Psoas muscle (tissue), 8 donors: Measurements from ENCODE around the gene UTY. TPM values are rescaled to one million over a fixed set of nuclear protein-coding genes. Genes with fewer than 3 reads are reported as not detected.

Experiments used
- ATAC-seq, 4 donors: fragments of 200-7000 bp; cut with Tn5 transposase; one replicate each; pipeline ENCODE4 v1.9.1; 2020; ENCODE audit warnings: moderate library complexity in 3 of 4, mild to moderate bottlenecking in 2 of 4
- DNase-seq, 2 donors: peaks; one replicate each; pipeline ENCODE4 v3.0.0-alpha.2; 2020
- H3K27ac ChIP-seq: fragments of 200-600 bp; one replicate; pipeline ENCODE4 v1.8.0; 2022
- H3K27me3 ChIP-seq, 3 donors: fragments of 200-600 bp in 1 of 3; one replicate each; pipeline versions ENCODE4 v1.6.1 to v1.8.0; 2013 to 2022; ENCODE audit warnings: low read length in 2 of 3, mild to moderate bottlenecking in 2 of 3, moderate library complexity in 1 of 3; ENCODE audit not compliant: insufficient read depth in 3 of 3
- H3K36me3 ChIP-seq, 2 donors: fragments of 200-600 bp in 1 of 2; one replicate each; pipeline versions ENCODE4 v1.6.1 to v1.8.0; 2013 to 2022; ENCODE audit warnings: low read depth in 1 of 2, mild to moderate bottlenecking in 1 of 2, moderate library complexity in 1 of 2; ENCODE audit not compliant: insufficient read depth in 1 of 2
- H3K4me1 ChIP-seq: fragments of 200-600 bp; one replicate; pipeline ENCODE4 v1.8.0; 2022
- H3K4me3 ChIP-seq: fragments of 200-600 bp; one replicate; pipeline ENCODE4 v1.8.0; 2022; ENCODE audit warnings: mild to moderate bottlenecking
- H3K9me3 ChIP-seq: fragments of 200-600 bp; one replicate; pipeline ENCODE4 v1.8.0; 2022
- CTCF ChIP-seq: fragments of 200-600 bp; IDR thresholded peaks from one replicate; pipeline ENCODE4 v1.8.0; 2022; ENCODE audit warnings: antibody characterized with exemption
- WGBS, 3 donors: extraction: QIAGEN DNeasy Blood & Tissue Kit; methylation state at CpG; one replicate each; pipeline versions ENCODE4 v1.1.6 to v1.1.7; 2013; 5-methylcytosine and 5-hydroxymethylcytosine counted together
- intact Hi-C, 2 donors: fragments of 100-400 bp; cut with DNase I; formaldehyde crosslinking; loops; one replicate each; pipeline versions ENCODE4 v1.11.0 to v1.14.2; 2022
- polyA plus RNA-seq, 3 donors: library from polyadenylated mRNA; stranded (reverse); fragments of 200-250 nt; gene quantifications; one replicate each; pipeline ENCODE4 v1.2.3, GENCODE V29; 2013
- total RNA-seq, 4 donors: library from RNA; stranded (reverse); fragmentation: NEBNext Ultra II Directional in 2 of 4; extraction: Animal tissue kit (Norgen Biotek cat#: 25700) in 2 of 4; gene quantifications; one replicate each; pipeline versions ENCODE4 v1.2.1 to v1.2.4, GENCODE V29; 2021 to 2023
- donor health status: healthy with polysubstance abuse.
- donor health status: DM: no; HTN: no; CAD: no; lungs with moderate emphysema.
- donor health status: Bipolar disorder and iron deficiency.
- donor health status: healthy.
- donor health status: DM: yes; HTN: yes; CAD: no.
- donor health status: DM: no; HTN: no; CAD: no.
- donor health status: DM: no; HTN: no; CAD: no.
- donor health status: DM: yes; HTN: yes; CAD: no.

The UTY gene
- total and polyA plus RNA-seq, 7 donors, result 1.3 to 4.5 TPM; not detected in 5

- no peak for TF ChIP-seq CTCF
- intact Hi-C loops, result no loop called here
- no peak overlapping the region for H3K27ac ChIP-seq
- no peaks in the 10 kb centered on the region for H3K27me3 ChIP-seq
- no peaks in the 10 kb centered on the region for H3K9me3 ChIP-seq
- ATAC-seq, result no peak
- 2 to 3% methylated on average over 5 of the region's 5 CpGs; no CpG with 5 or more reads in 1 of the 3 donors for WGBS, 3 donors
- H3K36me3 ChIP-seq, result no peaks in the 10 kb centered on the region
- no peak overlapping the region for H3K4me3 ChIP-seq
- DNase-seq, result no peak
- no peaks in the 10 kb centered on the region for H3K4me1 ChIP-seq
Measured at GRCh38 chrY:13423281-13423732, 56.5 kb downstream of the UTY start.

GRCh38 chrY:13416869-13417661, 62.8 kb downstream of the UTY start:
- Histone ChIP-seq H3K27ac (no peak overlapping the region), H3K4me1 (no peaks in the 10 kb centered on the region), H3K9me3 (no peaks in the 10 kb centered on the region), H3K4me3 (no peak overlapping the region), H3K27me3 (no peaks in the 10 kb centered on the region), H3K36me3 (no peaks in the 10 kb centered on the region)
- DNase-seq (no peak), ATAC-seq (no peak)
- 62 to 78% methylated on average over 6 of the region's 6 CpGs; no CpG with 5 or more reads in 1 of the 3 donors for WGBS, 3 donors
- intact Hi-C loops, result no loop called here
- no peak for TF ChIP-seq CTCF

GRCh38 chrY:13415556-13415955, 64.3 kb downstream of the UTY start:
- no peaks in the 10 kb centered on the region for H3K9me3 ChIP-seq
- H3K4me3 ChIP-seq, result no peak overlapping the region
- H3K36me3 ChIP-seq, result no peaks in the 10 kb centered on the region
- H3K27ac ChIP-seq, result no peak overlapping the region
- no peak for TF ChIP-seq CTCF
- H3K27me3 ChIP-seq, result no peaks in the 10 kb centered on the region
- DNase-seq (no peak), ATAC-seq (no peak)
- no peaks in the 10 kb centered on the region for H3K4me1 ChIP-seq
- intact Hi-C loops, result no loop called here

- intact Hi-C loops, result no loop called here
- no peaks in the 10 kb centered on the region for H3K4me1 ChIP-seq
- TF ChIP-seq CTCF, result no peak
- no peak overlapping the region for H3K27ac ChIP-seq
- no peak for ATAC-seq
- 74 to 87% methylated on average over 2 of the region's 2 CpGs; no CpG with 5 or more reads in 1 of the 3 donors for WGBS, 3 donors
- no peaks in the 10 kb centered on the region for H3K36me3 ChIP-seq
- no peaks in the 10 kb centered on the region for H3K9me3 ChIP-seq
- H3K27me3 ChIP-seq, result no peaks in the 10 kb centered on the region
- no peak overlapping the region for H3K4me3 ChIP-seq
- DNase-seq, result no peak
Measured at GRCh38 chrY:13398876-13399275, 81.0 kb downstream of the UTY start.
